Measurements from ENCODE around the gene SH3RF3. TPM values are rescaled to one million over a fixed set of nuclear protein-coding genes. Genes with fewer than 3 reads are reported as not detected.

Gene SH3RF3
- total and polyA plus RNA-seq, 2 of the 13 experiments (the other 11 are each of a cell fraction or from before 2014, with no cell fraction given): 0.04 TPM; not detected in 1

DNA sequence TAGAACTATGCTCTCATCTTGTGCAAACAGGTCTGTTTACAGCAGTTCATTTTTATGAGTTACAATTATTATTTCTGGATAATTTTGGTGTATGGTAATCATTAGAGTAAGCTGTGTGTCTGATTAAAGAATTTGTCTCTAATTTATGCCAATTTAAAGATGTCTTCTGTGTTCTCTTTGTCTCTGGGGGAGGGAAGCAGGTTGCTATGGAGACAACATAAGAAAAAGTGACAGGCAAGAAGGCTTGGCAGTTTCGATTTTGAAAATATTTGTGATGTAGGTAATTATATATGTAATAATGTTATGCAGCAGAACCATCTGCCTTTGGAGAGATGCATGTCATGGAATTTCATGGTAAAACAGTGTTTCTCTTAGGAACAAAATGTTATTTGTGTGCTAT, 78.2 kb downstream of the SH3RF3 start:
- ATAC-seq: no peak
- Histone ChIP-seq H3K27ac (ENCODE audit: extremely low read length, insufficient read depth, low read length) (no peak overlapping the region), H3K4me2 (ENCODE audit: low read depth, low read length) (no peak overlapping the region), H4K20me1 (ENCODE audit: insufficient read depth, low read length) (no peaks in the 10 kb centered on the region), H3K36me3 (replicated peaks in 1 of 2; ENCODE audit: control insufficient read depth in 1 of 2, insufficient read depth in 2 of 2, low read length in 2 of 2) (no peaks in the 10 kb centered on the region), H3K9ac (ENCODE audit: insufficient read depth, low read depth, low read length) (no peak overlapping the region), H3K4me3 (replicated peaks in 1 of 3; ENCODE audit: insufficient read depth in 1 of 3, low read depth in 2 of 3, low read length in 3 of 3) (no peak overlapping the region), H3K79me2 (ENCODE audit: insufficient read depth, low read length) (no peaks in the 10 kb centered on the region), H2AFZ (ENCODE audit: low read length) (no peak overlapping the region), H3K27me3 (ENCODE audit: control insufficient read depth in 1 of 2, insufficient read depth in 2 of 2, low read length in 2 of 2) (0 out of 5 replicates have a peak, but pooled peaks cover 0 to under 1% of the 10 kb centered on the region in 2 experiments), H3K4me1 (ENCODE audit: insufficient read depth, low read length) (peaks cover 6% of the 10 kb centered on the region), H3K9me3 (ENCODE audit: low read length) (no peaks in the 10 kb centered on the region)
- BruUV-seq (replicated peaks): no TSS peak
- WGBS (ENCODE audit: low lambda C conversion rate): 6% methylated on average over 1 of the region's 1 CpG
- in situ Hi-C loops (cut with HindIII; ENCODE audit: extremely low pct_ligation_motif_present, low pct_unique_long_range_greater_than_20kb): no loop called here
- TF ChIP-seq NAIF1 (CRISPR knock-in tag; IDR thresholded peaks at IDR 0.05; ENCODE audit: borderline replicate concordance): no peak
- intact Hi-C loops (cut with micrococcal nuclease; ENCODE audit: unreplicated experiment): no loop called here
- ChIA-PET CTCF (ENCODE audit: low intra/inter-chr PET ratio, low total read pairs) (no interaction called here), POLR2A (no interaction called here)
- no peak for DNase-seq (ENCODE audit: low spot score)
- FAIRE-seq: no peak

- ChIA-PET CTCF (ENCODE audit: low intra/inter-chr PET ratio, low total read pairs) (no interaction called here), POLR2A (no interaction called here)
- no TSS peak for BruUV-seq (replicated peaks)
- H3K4me3 ChIP-seq (replicated peaks in 1 of 3; ENCODE audit: insufficient read depth in 1 of 3, low read depth in 2 of 3, low read length in 3 of 3): no peak overlapping the region
- H3K9me3 ChIP-seq (ENCODE audit: low read length): no peaks in the 10 kb centered on the region
- TF ChIP-seq MXD3 (CRISPR knock-in tag; IDR thresholded peaks at IDR 0.05): no peak
- TF ChIP-seq CTCF (CRISPR knock-in tag; IDR thresholded peaks at IDR 0.05): peak; percentile 42
- peak; percentile 36; the same call in 1 of the 2 replicates for TF ChIP-seq STAG1 (CRISPR knock-in tag; IDR thresholded peaks at IDR 0.05)
- no peak for TF ChIP-seq SP1 (IDR thresholded peaks at IDR 0.05)
- no peak for TF ChIP-seq SP1 (CRISPR knock-in tag; IDR thresholded peaks at IDR 0.05)
- 64% methylated on average over 2 of the region's 3 CpGs for WGBS (ENCODE audit: low lambda C conversion rate)
- H3K27ac ChIP-seq (ENCODE audit: extremely low read length, insufficient read depth, low read length): no peak overlapping the region
- no peaks in the 10 kb centered on the region for H3K36me3 ChIP-seq (replicated peaks in 1 of 2; ENCODE audit: control insufficient read depth in 1 of 2, insufficient read depth in 2 of 2, low read length in 2 of 2)
- in situ Hi-C loops (cut with HindIII; ENCODE audit: extremely low pct_ligation_motif_present, low pct_unique_long_range_greater_than_20kb) (no loop called here), intact Hi-C loops (cut with micrococcal nuclease; ENCODE audit: unreplicated experiment) (no loop called here)
- H3K4me2 ChIP-seq (ENCODE audit: low read depth, low read length): no peak overlapping the region
- H3K9ac ChIP-seq (ENCODE audit: insufficient read depth, low read depth, low read length): no peak overlapping the region
- H2AFZ ChIP-seq (ENCODE audit: low read length): no peak overlapping the region
- DNase-seq (ENCODE audit: low spot score): no peak
- H3K4me1 ChIP-seq (ENCODE audit: insufficient read depth, low read length): peaks cover 6% of the 10 kb centered on the region
- H3K79me2 ChIP-seq (ENCODE audit: insufficient read depth, low read length): no peaks in the 10 kb centered on the region
- H4K20me1 ChIP-seq (ENCODE audit: insufficient read depth, low read length): no peaks in the 10 kb centered on the region
- H3K27me3 ChIP-seq (ENCODE audit: control insufficient read depth in 1 of 2, insufficient read depth in 2 of 2, low read length in 2 of 2): peaks cover 0 to 9% of the 10 kb centered on the region in 2 experiments; a peak in 2 of 5 replicates
- FAIRE-seq: no peak
- ATAC-seq: peak; percentile 44; the same call in 1 of the 3 replicates
These were observed 79.3 kb downstream of the SH3RF3 start for GRCh38 chr2:109208071-109208950.
